GM19193 (cell line): ENCODE results near the gene CYP19A1.

ENCODE experiments used
- POLR2A ChIP-seq: IDR thresholded peaks from 4 replicates; pipeline ENCODE4 v1.6.1; 2011; ENCODE audit not compliant: insufficient read depth, insufficient read length; ENCODE audit errors: extremely low read depth

CYP19A1 gene

GRCh38 chr15:51234176-51234927, 104.0 kb downstream of the CYP19A1 start:
- no peak for TF ChIP-seq POLR2A

- TF ChIP-seq POLR2A, result no peak
Observed at GRCh38 chr15:51232581-51232980, 105.8 kb downstream of the CYP19A1 start.

GRCh38 chr15:51229907-51230330, 108.5 kb downstream of the CYP19A1 start:
- no peak for TF ChIP-seq POLR2A

GRCh38 chr15:51227940-51228732, 110.3 kb downstream of the CYP19A1 start:
- TF ChIP-seq POLR2A, result peak; percentile 31

GRCh38 chr15:51226576-51227210, 111.7 kb downstream of the CYP19A1 start:
- TF ChIP-seq POLR2A, result no peak

- TF ChIP-seq POLR2A, result no peak
Observed at GRCh38 chr15:51224428-51224827, 114.0 kb downstream of the CYP19A1 start.

- TF ChIP-seq POLR2A, result no peak
Observed at GRCh38 chr15:51223771-51224229, 114.6 kb downstream of the CYP19A1 start.

GRCh38 chr15:51218299-51218938, 120.0 kb downstream of the CYP19A1 start:
- no peak for TF ChIP-seq POLR2A

- TF ChIP-seq POLR2A, result no peak
Observed at GRCh38 chr15:51212909-51213308, 125.5 kb downstream of the CYP19A1 start.

GRCh38 chr15:51212239-51212638, 126.2 kb downstream of the CYP19A1 start:
- no peak for TF ChIP-seq POLR2A

- no peak for TF ChIP-seq POLR2A
Observed at GRCh38 chr15:51205050-51205975, 133.1 kb downstream of the CYP19A1 start.

- TF ChIP-seq POLR2A, result no peak
Observed at GRCh38 chr15:51203797-51204196, 134.6 kb downstream of the CYP19A1 start.

- no peak for TF ChIP-seq POLR2A
Observed at GRCh38 chr15:51202783-51203182, 135.6 kb downstream of the CYP19A1 start.

GRCh38 chr15:51201581-51201980, 136.8 kb downstream of the CYP19A1 start:
- TF ChIP-seq POLR2A, result no peak
